ENCODE measurements around the gene ULK4.

The ULK4 gene

GRCh38 chr3:41348401-41348800 is 613.5 kb downstream of the ULK4 start:
- TF ChIP-seq CTCF (conservative IDR thresholded peaks at IDR 0.05) = no peak
- no peak overlapping the region for H3K27ac ChIP-seq

- H3K27ac ChIP-seq = no peak overlapping the region
- TF ChIP-seq CTCF (conservative IDR thresholded peaks at IDR 0.05) = no peak
Measured at GRCh38 chr3:41346698-41347270, 615.1 kb downstream of the ULK4 start.

- no peak for TF ChIP-seq CTCF (conservative IDR thresholded peaks at IDR 0.05)
- H3K27ac ChIP-seq = no peak overlapping the region
Measured at GRCh38 chr3:41345788-41346187, 616.1 kb downstream of the ULK4 start.

- H3K27ac ChIP-seq = no peak overlapping the region
- no peak for TF ChIP-seq CTCF (conservative IDR thresholded peaks at IDR 0.05)
Measured at GRCh38 chr3:41339758-41340157, 622.1 kb downstream of the ULK4 start.

GRCh38 chr3:41338276-41338675 is 623.6 kb downstream of the ULK4 start:
- no peak for TF ChIP-seq CTCF (conservative IDR thresholded peaks at IDR 0.05)
- H3K27ac ChIP-seq = no peak overlapping the region

- TF ChIP-seq CTCF (conservative IDR thresholded peaks at IDR 0.05) = no peak
- no peak overlapping the region for H3K27ac ChIP-seq
Measured at GRCh38 chr3:41334426-41334825, 627.5 kb downstream of the ULK4 start.

DNA sequence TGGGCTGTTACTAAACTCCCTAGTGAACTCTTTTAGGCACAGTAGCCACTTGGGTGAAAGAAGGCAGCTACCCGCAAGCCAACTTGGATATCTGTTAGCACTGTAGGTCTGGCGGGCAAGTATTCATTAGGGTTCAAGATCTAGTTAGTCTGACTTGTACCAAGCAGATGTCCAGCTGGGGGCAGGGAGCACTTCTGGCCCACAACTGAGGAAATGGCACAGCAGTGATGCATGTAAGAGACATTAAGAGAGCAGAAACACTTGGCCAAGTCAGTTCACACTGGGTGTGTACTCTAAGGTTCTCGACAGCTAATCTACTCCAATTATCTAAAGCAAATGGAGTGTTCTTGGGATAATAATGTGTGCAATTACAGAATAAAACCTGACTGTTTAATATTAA is 630.9 kb downstream of the ULK4 start:
- H3K27ac ChIP-seq = no peak overlapping the region; the same call in 1 of the 2 replicates
- no peak for TF ChIP-seq CTCF (conservative IDR thresholded peaks at IDR 0.05)

Measured in VCaP (cell line).